Progenitor cell of endocrine pancreas (in vitro differentiated cells): Measurements from ENCODE around the gene PTCD2. TPM values are rescaled to one million over a fixed set of nuclear protein-coding genes. Genes with fewer than 3 reads are reported as not detected.

Experiments used
- DNase-seq: peaks from one replicate; pipeline ENCODE4 v3.0.0; 2021; ENCODE audit warnings: low spot score; ENCODE audit not compliant: unreplicated experiment
- H3K27ac Mint-ChIP-seq: 2 replicates; pipeline ENCODE4 v1.8.0; 2021; ENCODE audit warnings: mild to moderate bottlenecking, moderate library complexity, mixed read lengths
- H3K27me3 Mint-ChIP-seq: 2 replicates; pipeline ENCODE4 v1.8.0; 2021; ENCODE audit warnings: mixed read lengths
- H3K36me3 Mint-ChIP-seq: 2 replicates; pipeline ENCODE4 v1.8.0; 2022; ENCODE audit warnings: mixed read lengths; ENCODE audit not compliant: insufficient read depth
- H3K4me1 Mint-ChIP-seq: 2 replicates; pipeline ENCODE4 v1.8.0; 2021; ENCODE audit warnings: low read depth, mixed read lengths
- H3K4me3 Mint-ChIP-seq: 2 replicates; pipeline ENCODE4 v1.8.0; 2021; ENCODE audit warnings: low read depth, mild to moderate bottlenecking, moderate library complexity, mixed read lengths
- H3K9me3 Mint-ChIP-seq: 2 replicates; pipeline ENCODE4 v1.8.0; 2021; ENCODE audit warnings: low read depth, mixed read lengths
- total RNA-seq: library from RNA; stranded (reverse); gene quantifications from 2 replicates; pipeline ENCODE4 v1.2.1, GENCODE V29; 2021
- TF ChIP-seq, protein P1 (sequence below): fragments of 200-600 bp; sonication (generic); IDR thresholded peaks from one replicate; pipeline ENCODE4 v1.5.0; 2021; ENCODE audit warnings: antibody characterized with exemption, mild to moderate bottlenecking; ENCODE audit not compliant: unreplicated experiment

PTCD2 gene
- total RNA-seq, 1 donor from 2014 or later = 13.5 TPM

DNA sequence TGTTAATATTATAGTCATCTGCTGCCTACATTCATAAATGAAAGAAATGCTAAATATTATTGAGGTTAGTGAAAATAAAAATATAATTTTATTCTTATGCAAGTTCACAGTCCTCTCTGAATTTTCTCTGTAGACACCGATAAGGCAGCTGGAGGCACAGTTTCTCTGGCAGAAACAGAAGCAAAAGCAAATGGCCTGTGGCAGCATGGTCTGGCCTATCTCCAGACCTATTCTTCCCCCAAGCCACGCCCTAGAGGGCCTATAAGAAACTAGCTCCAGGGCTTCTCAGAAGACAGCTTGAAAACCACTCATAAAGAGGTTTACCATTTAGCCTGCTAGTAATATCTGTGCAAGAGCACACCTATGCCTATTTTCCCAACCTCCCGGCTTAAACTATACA, 28.6 kb upstream of the PTCD2 start:
- Mint-ChIP-seq H3K27me3 (no peaks in the 10 kb centered on the region), H3K4me3 (no peak overlapping the region), H3K9me3 (no peaks in the 10 kb centered on the region), H3K36me3 (peaks cover 8% of the 10 kb centered on the region), H3K4me1 (no peaks in the 10 kb centered on the region), H3K27ac (no peak overlapping the region)
- TF ChIP-seq, protein P1, sequence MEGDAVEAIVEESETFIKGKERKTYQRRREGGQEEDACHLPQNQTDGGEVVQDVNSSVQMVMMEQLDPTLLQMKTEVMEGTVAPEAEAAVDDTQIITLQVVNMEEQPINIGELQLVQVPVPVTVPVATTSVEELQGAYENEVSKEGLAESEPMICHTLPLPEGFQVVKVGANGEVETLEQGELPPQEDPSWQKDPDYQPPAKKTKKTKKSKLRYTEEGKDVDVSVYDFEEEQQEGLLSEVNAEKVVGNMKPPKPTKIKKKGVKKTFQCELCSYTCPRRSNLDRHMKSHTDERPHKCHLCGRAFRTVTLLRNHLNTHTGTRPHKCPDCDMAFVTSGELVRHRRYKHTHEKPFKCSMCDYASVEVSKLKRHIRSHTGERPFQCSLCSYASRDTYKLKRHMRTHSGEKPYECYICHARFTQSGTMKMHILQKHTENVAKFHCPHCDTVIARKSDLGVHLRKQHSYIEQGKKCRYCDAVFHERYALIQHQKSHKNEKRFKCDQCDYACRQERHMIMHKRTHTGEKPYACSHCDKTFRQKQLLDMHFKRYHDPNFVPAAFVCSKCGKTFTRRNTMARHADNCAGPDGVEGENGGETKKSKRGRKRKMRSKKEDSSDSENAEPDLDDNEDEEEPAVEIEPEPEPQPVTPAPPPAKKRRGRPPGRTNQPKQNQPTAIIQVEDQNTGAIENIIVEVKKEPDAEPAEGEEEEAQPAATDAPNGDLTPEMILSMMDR = no peak
- no peak for DNase-seq

DNA sequence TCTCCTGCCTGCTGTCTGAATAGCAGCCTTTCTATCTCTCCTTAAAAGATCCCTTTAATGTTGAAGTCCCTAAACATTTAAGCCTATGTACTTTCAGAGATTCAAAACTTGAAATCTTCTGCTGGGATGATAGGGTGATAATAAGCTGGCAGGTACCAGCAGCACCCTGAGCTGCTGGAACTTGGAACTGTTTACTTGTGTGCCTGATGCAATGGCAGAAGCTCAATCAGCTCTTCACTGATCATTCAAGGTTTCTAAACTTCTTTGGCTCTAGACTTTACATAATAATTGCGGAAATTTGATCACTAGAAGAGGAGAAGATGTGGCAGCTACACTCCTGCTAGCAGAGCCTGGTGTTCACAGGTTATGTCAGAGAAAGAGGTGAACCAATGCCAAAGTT, 27.8 kb upstream of the PTCD2 start:
- Mint-ChIP-seq H3K27me3 (no peaks in the 10 kb centered on the region), H3K4me3 (no peak overlapping the region), H3K36me3 (peaks cover 7% of the 10 kb centered on the region), H3K27ac (no peak overlapping the region), H3K4me1 (no peaks in the 10 kb centered on the region), H3K9me3 (no peaks in the 10 kb centered on the region)
- TF ChIP-seq, protein P1 = no peak
- no peak for DNase-seq

DNA sequence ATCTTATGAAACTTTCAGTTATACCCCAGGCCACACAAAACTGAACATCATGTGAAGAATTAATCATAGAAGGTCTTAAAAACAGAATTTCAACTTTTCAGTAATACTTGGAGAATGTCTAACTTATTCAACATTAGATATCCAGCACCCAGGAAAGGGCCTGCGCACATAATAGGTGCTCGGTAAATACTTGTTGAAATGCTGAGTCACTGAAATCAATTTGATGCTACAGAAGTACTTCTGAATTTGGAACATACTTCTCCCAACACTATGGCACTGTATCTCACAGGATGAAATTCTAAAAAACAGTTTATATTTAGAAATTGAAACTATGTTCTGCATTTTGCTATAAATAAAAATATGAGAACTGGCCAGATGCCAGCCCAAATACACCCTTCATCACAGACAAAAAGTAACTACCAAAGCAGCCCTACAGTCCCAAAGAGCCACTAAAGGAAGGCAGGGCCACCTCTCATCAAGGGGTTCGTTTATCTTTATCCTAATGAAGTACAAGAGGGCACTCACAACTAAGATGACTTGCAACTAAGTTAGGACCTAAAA, 26.6 kb upstream of the PTCD2 start:
- peaks cover 6% of the 10 kb centered on the region for H3K36me3 Mint-ChIP-seq
- H3K27me3 Mint-ChIP-seq = no peaks in the 10 kb centered on the region
- H3K4me1 Mint-ChIP-seq = no peaks in the 10 kb centered on the region
- no peak for DNase-seq
- H3K4me3 Mint-ChIP-seq = no peak overlapping the region
- TF ChIP-seq, protein P1 = no peak
- H3K27ac Mint-ChIP-seq = no peak overlapping the region
- H3K9me3 Mint-ChIP-seq = no peaks in the 10 kb centered on the region

DNA sequence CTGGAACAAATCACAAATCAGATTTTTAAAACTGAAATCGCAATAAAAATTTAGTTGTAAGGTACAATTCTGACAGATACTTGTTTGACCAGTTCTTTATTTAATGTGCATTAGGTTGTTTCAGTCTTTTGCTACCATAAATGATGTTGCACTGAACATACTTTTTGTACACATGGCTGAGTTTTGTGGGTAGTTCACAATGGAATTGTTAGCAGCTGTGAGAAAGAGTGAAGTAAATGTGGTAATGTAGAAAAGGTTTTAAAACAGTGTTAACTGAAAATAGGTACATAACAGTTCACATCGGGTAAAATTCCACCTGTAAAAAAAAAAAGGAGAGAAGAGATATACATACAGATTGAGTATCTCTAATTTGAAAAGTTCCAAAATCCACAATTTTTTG, 25.7 kb upstream of the PTCD2 start:
- Mint-ChIP-seq H3K27me3 (no peaks in the 10 kb centered on the region), H3K4me3 (no peak overlapping the region), H3K27ac (no peak overlapping the region), H3K4me1 (no peaks in the 10 kb centered on the region), H3K36me3 (peaks cover 6% of the 10 kb centered on the region), H3K9me3 (no peaks in the 10 kb centered on the region)
- TF ChIP-seq, protein P1 = no peak
- no peak for DNase-seq

DNA sequence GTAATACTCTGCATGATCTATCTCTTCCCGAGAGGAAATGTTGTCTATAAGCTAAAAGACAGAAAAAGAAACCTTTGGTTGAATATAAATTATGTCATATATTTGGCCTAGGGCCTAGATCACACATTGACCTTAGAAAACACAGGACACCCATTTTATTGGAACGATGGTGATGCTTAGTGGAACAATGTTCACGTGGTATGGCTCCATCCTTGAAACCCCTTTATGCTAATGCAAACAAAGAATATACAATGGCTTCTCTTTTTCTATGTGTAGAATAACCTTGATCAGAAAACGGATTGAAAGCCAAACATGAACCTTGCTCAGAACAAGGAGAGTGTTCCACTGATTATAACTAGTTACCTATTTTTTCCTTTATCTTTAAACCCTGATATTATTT, 24.6 kb upstream of the PTCD2 start:
- TF ChIP-seq, protein P1 = no peak
- H3K36me3 Mint-ChIP-seq = peaks cover 9% of the 10 kb centered on the region
- no peak for DNase-seq
- H3K4me3 Mint-ChIP-seq = no peak overlapping the region
- no peak overlapping the region for H3K27ac Mint-ChIP-seq
- H3K9me3 Mint-ChIP-seq = no peaks in the 10 kb centered on the region
- no peaks in the 10 kb centered on the region for H3K27me3 Mint-ChIP-seq
- no peaks in the 10 kb centered on the region for H3K4me1 Mint-ChIP-seq
